Inflammatory macrophage treated with lipopolysaccharide for 1 hour (primary cell): ENCODE results near the gene ENAH.

ENCODE experiments used
- DNase-seq, 2 donors: peaks; one replicate each; pipeline ENCODE4 v3.0.0-alpha.2; 2020 to 2022

ENAH gene

DNA sequence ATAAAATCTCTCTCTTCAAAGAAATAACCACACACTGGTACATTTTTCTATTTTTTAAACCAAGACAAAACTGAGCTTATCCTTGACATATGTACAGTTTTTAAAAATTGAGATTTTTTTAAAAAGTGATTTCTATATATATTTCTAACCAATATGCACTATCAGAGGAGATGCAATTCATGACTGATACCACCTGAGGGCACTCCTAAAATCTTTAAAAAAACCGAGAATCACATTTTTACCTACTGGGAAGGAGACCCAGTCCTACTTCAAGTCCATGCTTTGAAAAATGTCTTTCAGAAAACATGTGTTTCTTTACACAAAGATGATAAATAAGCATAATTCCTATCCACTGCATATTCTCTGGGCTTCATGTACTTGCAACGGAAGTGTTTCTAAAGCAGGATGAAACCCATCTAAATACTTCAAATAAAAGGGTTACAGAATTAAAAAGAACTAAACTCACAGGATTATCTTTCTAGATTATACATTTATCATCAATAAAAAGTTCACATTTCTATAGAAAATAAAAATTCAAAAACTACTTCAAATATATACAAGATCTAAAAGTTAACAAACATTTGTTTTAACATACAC lies 98.6 kb downstream of the ENAH start:
- peak; percentile 3 to 40 for DNase-seq

DNA sequence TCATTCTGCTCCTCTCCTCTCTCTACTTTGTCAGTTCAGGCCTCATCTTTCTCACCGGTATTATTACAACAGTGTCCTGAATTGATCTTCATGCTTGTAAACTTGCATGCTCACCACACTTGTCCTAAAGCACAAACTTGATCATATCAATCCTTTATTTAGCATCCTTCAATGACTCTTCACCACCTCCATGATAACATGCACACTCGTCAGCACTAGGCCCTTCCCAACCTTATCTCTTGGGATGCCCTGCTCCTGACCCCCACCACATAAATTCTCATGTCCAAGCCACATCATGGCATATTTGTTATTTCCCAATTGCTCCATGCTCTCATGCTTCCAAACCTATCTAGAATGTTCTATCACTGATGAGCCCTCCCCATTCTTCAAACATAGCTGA lies 103.1 kb downstream of the ENAH start:
- no peak for DNase-seq

DNA sequence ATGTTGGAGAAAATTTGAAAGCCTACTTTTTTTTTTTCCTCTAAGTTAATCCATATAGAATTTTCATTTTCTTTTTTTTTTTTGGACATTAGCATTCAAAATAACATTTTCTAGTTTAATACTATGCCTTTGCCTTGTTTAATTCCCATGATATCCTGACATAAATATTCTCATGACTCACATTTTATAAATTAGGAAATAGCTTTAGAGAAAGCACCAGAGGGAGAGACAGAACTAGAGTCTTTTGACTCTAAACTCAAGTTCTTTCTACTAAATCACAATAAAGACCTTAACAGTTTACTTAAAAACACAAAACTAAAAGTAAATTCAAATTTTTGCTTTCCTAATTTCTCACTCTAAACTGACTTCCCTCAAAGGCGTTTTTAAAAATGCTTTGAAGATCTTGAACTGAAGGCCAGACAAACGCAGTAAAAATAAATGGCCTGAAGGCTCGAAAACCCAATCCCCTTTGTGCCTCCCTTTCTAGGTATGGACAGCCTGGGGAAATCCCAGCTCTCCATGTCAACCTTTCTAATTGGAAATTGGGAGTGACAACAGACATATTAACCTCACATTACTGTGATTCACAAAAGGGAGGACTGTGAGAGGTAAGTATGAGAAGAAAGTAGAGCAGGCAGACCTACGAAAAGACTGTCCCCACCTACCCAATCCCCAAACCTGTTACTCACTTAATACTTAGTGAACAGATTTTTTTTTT lies 104.6 kb downstream of the ENAH start:
- DNase-seq = no peak

DNA sequence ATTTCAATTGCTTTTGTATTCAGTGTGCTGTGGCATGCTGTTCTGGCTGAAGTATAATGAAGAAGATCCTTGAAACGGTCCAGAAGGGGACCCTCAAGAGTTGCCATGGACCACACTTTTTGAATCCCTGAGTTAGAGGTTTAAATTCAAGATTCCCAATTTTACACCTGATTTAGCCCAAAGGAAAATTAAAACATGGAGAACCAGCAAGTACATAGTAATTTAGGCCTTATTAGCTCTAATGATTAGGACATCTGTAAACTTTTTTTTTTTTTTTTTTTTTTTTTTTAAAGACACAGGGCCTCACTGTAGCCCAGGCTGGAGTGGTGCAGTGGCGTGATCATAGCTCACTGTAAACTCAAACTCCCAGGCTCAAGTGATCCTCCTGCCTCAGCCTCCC lies 107.3 kb downstream of the ENAH start:
- no peak for DNase-seq

DNA sequence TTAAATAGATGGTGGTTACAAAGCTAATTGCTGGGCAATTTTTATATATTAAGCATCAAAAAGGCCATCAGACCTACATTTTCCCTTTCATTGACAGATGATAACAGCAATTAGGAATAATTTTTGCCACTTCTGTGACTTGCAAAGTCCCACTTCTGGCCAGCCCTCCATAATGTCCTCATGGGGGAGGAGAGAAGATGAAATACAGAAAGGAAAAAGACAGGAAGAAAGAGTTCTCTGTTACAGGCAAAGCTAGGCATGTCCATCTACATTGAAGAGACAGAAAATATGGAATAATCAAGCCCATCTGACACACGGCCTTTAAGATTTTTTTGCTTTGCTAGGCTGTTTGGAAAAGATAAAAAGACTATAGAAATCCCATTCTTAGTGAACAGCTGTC lies 108.0 kb downstream of the ENAH start:
- DNase-seq = no peak

DNA sequence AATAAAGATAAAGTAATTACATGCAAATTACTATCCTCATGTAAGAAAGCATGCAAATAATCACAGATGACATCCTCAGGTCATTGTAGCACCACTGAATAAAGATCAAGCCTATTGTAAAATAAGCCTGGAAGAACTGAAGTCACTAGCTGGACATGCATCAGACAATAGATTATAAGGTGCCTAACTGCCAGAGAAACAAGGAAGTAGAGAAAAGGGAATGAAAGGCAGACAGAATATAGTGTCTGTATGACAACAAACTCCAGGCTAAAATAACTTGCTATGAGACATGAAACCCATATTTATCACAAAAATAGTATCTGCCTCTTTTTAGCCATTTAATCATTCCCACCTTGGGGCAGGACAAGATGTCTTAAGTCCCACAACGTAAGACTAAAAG lies 108.7 kb downstream of the ENAH start:
- no peak for DNase-seq

DNA sequence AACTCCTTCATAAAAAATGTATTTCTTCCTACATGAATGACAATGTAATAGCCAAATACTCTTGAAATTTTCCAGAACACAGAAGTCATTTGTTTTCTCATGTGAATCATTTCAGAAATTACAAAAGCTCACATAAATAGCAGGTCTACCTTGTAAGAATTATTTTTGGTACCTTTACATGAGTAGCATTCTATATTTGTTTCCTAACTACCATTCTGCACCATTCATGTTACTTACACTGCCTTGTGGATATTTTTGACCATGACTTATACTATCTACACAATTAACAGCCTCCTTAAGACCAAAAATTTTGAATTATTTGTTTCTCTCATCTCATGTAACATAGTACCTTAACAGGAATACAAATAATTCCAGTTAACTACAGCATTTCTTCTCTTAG lies 109.6 kb downstream of the ENAH start:
- no peak for DNase-seq

DNA sequence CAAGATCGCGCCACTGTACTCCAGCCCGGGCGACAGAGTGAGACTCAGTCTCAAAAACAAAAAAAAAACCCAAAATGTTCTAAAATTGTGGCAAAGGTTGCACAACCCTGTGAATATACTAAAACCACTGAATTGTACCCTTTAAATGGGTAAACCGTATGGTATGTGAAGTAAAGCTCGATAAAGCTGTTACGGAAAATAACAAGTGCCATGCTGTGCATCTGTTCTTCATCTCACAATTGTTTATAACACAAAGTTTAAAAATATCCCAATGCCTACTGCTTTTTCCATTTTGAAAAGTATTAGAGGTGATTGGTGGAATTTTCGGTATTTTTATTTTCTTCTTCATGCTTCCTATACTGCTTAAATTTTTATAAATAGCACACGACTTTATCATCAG lies 111.5 kb downstream of the ENAH start:
- DNase-seq = no peak

DNA sequence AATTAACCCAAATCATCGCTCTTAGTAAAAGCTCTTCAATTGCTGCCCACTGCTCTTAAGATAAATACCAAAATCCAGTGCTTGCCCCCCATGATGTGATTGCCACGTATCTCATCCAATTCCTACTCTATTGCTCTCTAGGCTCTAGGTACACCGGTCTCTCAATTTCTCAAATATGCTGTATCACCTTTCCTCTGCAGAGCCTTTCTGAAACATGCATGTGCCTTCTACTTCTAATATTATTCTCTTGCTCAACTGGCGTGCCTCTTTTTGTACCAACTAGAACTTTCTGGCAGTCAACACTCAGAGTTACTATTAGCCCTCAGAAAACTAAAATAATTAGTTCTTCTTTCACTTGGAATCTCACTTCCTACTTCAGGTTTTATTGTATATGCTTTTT lies 113.3 kb downstream of the ENAH start:
- DNase-seq = no peak

DNA sequence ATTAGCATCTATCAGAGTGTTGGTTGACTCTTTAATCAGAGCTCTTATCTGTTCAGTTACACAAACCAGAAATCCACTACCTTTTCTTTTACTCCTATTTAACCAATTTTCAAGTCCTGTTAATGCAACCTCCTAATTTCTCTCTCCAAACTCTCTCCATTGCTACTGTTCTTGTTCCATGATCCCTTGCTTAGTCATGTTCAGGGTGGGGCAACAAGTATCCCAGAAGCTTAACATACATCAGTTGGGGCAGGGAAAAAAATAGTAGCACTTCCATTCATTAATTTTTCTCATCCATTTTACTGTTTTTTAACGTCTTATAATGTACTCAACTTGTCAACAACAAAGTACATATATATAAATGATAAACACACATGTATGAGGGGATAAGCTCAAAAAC lies 113.9 kb downstream of the ENAH start:
- no peak for DNase-seq

DNA sequence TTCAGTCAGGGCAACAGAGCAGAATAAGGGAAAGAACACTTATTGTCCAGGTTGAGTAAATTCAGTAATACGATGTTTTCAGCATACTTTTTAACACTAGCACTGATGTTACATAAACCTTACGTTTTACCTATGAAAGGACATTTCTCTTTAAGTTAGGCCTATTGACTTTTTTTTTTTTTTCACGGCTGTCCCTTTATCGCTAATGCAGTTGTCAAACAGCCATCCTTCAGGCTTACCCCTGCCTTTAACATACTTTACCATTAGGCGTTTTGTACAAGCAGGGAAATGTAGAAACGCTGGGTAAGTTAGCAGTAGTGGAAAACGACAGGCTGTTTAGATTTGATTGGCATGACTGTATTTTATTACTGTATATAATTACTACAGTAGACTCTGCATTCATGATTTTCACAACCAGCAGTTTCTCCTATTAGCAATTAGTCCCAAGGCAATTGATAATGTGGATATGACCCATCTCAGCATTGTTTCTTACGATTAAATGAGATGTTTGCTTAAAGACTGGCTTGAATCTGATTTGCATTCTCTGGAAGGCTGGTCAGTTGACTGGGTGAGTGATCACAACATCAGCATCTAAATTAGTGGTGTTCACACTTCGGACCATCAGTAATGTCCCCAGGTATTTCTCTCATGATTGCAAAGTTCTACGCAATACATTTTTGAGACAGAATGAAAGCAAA lies 115.2 kb downstream of the ENAH start:
- no peak for DNase-seq

DNA sequence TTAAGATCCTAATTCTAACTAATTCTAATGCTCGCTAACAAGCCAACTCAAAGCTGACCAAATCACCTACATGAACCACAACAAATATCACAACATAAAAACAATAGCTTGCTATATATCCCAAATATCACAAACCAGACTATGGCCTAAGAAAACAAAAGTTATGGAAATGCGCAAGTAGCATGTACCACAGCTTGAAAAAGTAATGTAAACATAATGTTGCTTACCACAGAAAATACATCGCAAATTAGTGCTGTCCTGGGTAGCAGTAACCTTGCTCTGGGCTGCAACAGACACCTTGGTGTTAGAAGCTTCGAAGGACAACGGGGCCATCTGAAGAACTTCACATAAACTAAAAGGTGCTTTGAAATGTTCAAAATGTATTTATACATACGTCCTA lies 117.6 kb downstream of the ENAH start:
- DNase-seq = no peak

DNA sequence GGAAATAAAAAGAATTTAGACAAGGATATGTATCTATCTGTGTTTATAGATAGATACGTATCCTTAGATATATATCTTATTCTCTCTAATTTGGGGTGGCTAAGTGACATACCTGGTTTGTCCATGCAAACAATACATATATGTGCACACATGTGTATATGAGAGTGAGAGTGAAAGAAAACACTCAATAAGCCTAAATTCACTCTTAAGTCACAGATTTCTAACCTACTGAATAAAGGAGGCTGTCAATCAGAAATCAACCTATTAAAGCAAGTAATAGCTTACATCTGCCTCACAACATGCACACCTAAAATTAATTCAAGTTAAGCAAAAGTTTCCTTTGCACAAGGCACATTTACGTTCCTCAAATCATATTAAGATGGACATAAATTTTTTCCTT lies 118.2 kb downstream of the ENAH start:
- no peak for DNase-seq

DNA sequence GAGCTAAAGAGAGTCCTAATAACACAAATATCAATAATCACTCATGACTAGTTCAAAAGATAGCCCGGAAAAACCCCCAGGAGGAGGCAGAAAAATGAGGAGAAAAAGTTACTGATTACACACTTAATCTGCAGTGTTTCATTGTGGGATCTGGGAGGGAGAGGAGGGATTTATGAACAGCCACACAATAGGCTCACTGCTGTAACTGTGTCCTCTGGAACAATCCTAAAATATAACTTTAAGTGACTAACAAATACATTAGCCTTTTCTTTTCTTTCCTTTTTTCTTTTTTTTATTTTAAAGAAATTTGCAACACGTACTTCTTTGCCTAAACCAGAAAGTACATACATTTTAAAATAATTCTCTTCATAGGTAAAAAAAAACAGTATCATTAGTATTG lies 118.8 kb downstream of the ENAH start:
- DNase-seq = no peak

DNA sequence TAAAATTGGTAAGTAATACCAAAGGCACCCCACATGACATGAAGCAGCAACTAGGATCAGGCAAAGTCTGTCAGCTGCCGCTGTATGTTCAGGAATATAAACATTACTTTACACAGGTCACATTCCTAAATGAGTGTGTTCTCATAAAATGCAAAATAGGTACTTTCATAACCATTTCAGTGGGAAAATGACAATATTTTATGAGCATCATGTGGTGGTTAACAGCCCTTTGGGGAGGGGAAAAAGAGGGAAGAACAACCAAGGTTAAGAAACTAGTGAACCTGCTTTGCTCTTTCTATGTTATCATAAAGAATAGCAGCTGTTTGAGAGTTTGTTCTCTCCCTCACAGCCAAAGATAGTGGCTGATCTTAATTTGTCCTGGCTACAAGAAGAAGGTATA lies 119.7 kb downstream of the ENAH start:
- no peak for DNase-seq

DNA sequence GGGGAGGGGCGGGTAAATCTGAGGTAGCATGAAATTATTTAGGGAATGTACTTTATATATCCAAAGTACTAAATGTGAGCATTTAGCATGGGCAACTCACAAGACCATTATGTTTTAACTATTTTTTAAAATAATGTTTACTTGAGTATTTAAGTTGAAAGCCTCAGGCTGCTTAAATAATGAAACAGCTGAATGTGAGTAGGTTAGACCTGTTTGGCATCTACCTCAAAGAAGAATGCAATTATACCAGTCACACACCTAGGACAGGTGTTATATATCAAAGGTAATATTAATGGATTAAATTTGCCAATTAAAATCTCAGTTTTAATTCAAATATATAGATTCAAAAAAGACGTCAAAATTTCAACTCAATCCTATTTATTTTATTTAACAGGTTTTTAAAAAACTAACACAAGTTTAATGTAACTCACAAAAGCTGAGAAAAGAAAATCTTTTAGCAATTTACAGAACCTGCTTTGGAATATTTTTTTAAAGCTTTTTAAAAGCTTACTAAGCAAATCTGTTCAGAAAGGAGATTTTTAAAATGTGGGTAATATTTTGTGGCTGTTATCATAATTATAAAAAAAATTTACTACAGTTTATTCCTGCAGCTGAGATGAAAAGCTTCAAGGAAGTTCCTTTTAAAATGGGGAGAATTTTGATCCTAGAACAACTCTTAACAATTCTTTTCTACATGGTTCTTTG lies 120.5 kb downstream of the ENAH start:
- DNase-seq = no peak

DNA sequence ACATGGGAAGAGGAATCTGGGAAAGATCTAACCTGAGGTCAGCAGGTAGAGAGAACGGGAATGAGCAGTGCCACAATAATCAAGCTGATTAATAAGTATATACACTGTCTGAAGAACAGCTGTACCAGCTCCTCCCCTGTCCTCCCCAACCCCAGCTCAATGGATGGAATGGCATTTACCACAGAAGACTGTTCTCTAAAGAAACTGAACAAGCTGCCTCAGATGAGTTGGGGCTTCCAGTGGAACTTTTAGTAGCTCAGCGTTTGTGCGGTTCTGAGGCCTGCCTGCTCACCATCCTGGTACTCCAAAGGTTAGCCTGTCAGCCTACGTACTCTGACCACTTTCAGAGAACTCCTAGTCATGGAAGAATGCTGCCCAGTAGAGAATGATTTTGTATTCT lies 123.2 kb downstream of the ENAH start:
- DNase-seq = no peak

DNA sequence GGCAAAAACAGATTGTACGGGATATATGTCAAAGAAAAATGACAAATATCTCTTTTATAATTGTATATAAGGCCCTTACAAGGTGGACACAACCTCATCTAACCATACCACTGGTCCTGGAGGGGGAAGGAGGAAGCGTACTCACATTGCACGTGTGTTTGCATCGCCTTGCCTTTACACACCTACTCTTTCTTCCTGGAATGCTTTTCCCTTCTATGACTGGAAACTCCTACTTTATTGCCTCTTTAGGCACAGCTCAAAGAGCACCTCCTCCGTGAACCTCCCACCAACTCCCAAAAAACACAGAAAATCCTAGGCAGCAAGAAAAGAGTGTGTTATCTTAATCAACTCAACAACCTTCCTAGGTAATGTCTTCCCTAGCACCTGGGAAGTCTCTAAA lies 125.3 kb downstream of the ENAH start:
- no peak for DNase-seq

DNA sequence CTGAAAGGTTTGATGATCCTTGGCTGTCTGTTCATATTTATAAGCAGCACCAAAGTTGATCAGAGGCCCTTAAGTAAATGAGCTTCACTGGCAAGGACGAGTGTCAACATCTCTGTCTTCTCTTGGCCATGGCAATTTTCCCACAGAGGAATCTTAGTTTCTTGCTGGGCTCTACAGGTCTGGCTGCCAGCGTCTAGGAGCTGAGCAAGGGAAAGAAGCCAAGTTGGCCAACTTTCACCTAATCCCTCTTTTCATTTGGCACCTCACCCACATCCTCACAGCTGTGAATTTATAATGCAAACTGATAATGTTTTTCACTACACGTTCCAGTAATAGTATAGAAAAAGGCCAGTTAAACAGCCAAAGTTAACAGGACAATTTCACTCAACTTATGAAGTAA lies 126.0 kb downstream of the ENAH start:
- DNase-seq = no peak

DNA sequence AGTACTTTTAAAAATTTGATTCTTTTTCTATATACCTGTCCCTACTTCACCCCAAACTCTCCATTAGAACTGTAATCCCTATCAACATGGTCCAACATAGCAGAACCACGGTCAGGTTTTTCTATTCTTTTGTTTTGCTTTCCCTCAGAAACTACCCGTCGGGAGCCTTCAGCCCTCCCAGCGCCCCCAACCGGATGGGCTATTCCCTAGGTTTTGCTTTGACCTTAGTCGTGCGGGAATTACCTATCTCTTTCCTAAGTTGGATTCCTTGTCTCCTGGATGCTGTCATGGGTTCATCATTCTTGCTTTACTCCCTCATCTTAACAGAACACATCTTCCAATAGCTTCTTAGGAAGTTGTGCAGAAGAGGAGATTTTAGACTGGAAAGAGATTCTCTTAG lies 127.5 kb downstream of the ENAH start:
- no peak for DNase-seq

DNA sequence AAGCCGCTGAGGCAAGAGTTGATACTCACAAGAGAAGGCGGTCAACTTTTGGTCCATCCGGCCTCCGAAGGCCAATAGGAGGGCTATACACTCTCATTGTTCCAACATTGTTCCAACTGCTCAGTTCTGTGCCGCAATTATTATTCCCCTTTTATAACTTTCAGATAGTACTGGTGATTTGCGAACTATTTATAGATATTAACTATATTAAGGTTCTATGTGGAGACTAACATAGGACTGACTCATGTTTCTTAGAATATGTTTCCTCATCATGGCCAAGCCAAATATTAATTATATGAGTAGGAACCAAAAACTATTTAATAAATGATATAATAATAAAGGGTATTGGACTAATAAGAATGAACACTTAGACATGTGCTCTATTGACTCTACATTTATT lies 128.4 kb downstream of the ENAH start:
- DNase-seq = no peak

DNA sequence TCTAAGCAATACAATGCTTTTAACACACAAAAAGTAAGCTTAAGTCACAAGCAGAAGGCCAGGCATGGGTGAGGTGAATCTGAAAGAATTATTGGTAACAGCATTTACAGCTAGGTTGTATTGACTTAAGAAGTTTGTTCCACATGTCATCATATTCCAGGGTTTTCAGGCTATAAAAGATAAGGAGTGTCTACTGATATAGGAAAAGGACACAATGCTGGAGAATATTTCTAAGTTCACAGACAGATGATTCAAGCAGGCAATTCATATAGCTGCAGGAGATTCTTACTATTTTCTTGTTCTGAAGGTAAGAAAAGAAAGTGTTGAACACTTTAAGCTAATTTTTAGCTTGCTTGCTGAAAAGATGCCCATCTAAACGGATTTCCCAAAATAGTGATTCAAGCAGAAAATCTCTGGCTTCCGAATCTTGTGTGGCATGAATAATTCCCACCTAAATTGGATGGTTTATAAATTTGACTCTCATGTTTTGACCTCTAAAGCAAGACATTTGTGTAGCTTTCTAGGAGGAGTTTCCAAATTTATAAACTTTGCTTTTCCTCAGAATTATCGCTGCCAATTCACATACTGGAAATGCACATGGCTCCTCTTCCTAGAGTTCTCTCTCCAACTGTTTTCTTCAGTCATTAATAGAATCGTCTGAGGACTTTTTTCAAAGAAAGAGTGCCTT lies 129.5 kb downstream of the ENAH start:
- no peak for DNase-seq

DNA sequence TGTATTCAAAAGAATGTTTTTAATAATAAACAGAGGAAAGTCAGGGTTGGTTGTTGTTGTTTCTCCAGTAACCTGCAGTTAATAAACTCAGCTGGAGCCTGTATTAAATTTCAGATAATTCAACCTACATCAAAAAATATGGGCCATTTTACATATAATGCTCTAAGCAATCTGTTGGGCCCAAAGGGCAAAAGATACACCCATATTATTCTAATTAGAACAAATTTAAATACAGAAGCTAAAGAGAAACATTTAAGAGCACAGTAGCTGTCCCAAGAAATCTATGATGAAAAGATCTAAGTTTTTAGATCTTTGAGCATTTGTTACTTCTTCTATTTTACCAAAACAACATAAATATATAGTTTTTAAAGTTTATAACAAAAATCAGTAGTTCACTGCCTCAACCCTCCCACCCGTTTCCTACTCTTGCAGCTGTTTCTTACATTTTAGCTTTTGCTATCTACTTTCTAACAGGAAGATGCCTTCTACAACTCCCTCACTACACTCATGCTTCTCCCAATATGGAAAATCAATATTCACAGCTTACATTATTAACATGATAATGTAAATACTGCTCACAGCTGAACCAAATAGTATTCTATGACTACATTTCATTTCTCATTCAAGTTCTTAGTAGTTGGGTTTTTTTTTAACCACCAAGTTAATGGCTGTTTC lies 130.2 kb downstream of the ENAH start:
- DNase-seq = no peak
